Measurements from ENCODE around the gene TRIM8.
A peak's percentile ranks its signal among the peaks of the same experiment; 100 is the strongest.

The TRIM8 gene

DNA sequence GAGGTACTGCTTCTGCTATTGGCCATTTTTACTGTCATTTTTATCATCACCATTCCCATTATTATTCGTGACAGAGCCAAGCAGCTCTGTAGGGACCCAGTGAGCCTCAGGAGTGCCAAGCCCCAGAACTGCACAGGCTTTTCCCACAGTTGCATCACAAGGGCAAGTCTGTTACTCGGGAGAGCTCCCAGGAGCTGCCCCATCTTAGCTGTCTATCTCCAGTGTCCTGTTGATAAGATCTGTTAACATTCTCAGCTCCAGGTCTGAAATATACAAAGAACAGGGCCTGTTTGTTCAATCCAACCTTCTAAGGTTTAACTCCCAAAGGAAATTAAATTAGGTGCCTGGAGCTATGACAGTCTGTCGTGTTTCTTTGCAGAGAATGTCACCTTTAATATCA is 20.2 kb upstream of the TRIM8 start:
- Histone ChIP-seq H3K9ac (ENCODE audit: low read depth in 1 of 2, low read length in 2 of 2) (no peak overlapping the region), H3K27ac (ENCODE audit: low read depth, low read length) (no peak overlapping the region), H3K27me3 (ENCODE audit: control insufficient read depth in 1 of 2, insufficient read depth in 2 of 2, low read length in 2 of 2) (no peaks in the 10 kb centered on the region), H3K4me1 (ENCODE audit: control insufficient read depth in 1 of 2, insufficient read depth in 2 of 2, low read length in 2 of 2) (peaks cover 27 to 34% of the 10 kb centered on the region in 2 donors), H3K9me3 (ENCODE audit: control insufficient read depth in 1 of 2, low read length in 2 of 2) (no peaks in the 10 kb centered on the region), H3K36me3 (ENCODE audit: control insufficient read depth in 1 of 2, insufficient read depth in 2 of 2, low read length in 2 of 2) (peaks cover 0 to 8% of the 10 kb centered on the region in 2 donors), H3K4me3 (ENCODE audit: low read depth in 1 of 2, low read length in 2 of 2) (no peak overlapping the region)

DNA sequence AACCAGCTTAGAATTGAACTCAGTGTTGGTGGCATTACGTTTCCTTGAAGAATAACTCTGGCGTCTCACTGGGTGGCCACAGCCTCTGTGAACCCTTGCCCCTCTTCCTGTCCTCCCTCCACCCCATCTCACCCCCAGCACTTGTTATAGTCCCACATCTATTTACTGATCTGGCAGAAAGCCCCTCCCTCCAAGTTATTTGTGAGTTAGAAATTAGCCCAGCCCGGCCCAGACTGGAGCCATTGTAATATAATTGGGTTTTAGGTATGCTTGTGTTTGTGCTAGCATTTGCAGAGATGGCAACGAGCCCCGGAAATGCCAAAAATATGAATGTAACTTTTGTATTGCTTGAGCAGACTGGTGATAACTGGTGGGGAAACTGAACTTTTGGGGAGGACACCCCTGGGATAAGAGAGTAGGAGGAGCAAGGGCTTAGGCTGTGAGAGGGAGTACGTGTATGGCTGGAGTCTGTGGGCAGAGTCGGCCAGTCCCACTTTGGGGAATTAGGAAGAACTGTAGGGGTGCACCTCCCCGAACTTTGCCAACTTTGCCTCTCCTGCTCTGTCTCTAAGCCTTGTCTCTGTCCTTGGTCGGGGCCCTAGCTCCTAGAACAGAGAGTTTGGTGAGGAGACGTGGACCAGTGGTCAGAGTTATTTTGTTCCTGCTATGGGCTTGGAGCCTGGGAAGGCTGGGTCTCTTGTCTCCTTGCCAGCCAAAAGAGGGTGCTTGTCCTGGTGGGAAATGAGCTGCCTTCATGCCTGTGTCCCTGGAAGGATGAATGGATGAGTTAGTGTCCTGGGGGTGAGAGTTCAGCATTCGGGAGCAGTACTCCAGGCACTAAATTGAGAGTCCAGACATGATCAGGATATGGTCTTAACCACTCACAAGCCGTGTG is 19.3 kb upstream of the TRIM8 start:
- no peak overlapping the region for H3K27ac ChIP-seq (ENCODE audit: low read depth, low read length)
- no peaks in the 10 kb centered on the region for H3K27me3 ChIP-seq (ENCODE audit: control insufficient read depth in 1 of 2, insufficient read depth in 2 of 2, low read length in 2 of 2)
- peaks cover 18 to 25% of the 10 kb centered on the region in 2 donors for H3K4me1 ChIP-seq (ENCODE audit: control insufficient read depth in 1 of 2, insufficient read depth in 2 of 2, low read length in 2 of 2)
- no peaks in the 10 kb centered on the region for H3K9me3 ChIP-seq (ENCODE audit: control insufficient read depth in 1 of 2, low read length in 2 of 2)
- no peak overlapping the region for H3K4me3 ChIP-seq (ENCODE audit: low read depth in 1 of 2, low read length in 2 of 2)
- peaks cover 0 to 8% of the 10 kb centered on the region in 2 donors for H3K36me3 ChIP-seq (ENCODE audit: control insufficient read depth in 1 of 2, insufficient read depth in 2 of 2, low read length in 2 of 2)
- no peak overlapping the region for H3K9ac ChIP-seq (ENCODE audit: low read depth in 1 of 2, low read length in 2 of 2)

DNA sequence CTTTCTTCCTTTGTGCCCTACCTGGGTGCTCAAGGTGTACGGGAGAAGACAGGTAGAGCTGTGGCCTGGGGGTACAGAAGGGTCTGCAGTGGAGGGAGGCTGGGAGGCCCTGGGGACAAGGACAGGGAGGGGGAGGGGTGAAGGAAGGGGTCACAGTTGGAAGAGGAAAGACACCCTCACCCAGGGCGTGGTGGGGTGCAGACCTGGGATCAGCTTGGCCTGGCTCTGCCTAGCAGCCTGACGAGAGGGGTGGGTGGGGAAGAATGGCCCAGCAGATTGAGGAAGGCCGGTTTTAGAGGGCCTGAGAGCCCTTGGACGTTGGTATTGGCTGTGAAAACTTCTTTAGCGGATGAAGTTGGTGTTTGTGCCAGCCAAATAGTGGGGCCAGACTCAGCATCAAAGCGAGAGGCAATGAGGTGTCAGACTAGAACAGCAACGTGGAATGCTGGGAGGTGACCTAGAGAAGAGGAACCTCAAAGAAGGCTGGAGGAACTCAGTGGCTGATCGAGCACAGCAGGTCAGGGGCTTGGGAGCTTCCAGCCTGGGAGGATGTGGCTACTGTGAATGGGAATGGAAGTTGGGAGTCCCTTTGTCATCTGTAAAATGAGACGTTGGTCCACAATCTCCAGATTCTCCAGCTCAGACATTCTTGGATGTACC is 18.1 kb upstream of the TRIM8 start:
- H3K36me3 ChIP-seq (ENCODE audit: control insufficient read depth in 1 of 2, insufficient read depth in 2 of 2, low read length in 2 of 2): peaks cover 0 to 8% of the 10 kb centered on the region in 2 donors
- H3K4me3 ChIP-seq (ENCODE audit: low read depth in 1 of 2, low read length in 2 of 2): no peak overlapping the region
- no peak overlapping the region for H3K9ac ChIP-seq (ENCODE audit: low read depth in 1 of 2, low read length in 2 of 2)
- peaks cover 9 to 13% of the 10 kb centered on the region in 2 donors for H3K4me1 ChIP-seq (ENCODE audit: control insufficient read depth in 1 of 2, insufficient read depth in 2 of 2, low read length in 2 of 2)
- no peak overlapping the region for H3K27ac ChIP-seq (ENCODE audit: low read depth, low read length)
- H3K9me3 ChIP-seq (ENCODE audit: control insufficient read depth in 1 of 2, low read length in 2 of 2): no peaks in the 10 kb centered on the region
- no peaks in the 10 kb centered on the region for H3K27me3 ChIP-seq (ENCODE audit: control insufficient read depth in 1 of 2, insufficient read depth in 2 of 2, low read length in 2 of 2)

DNA sequence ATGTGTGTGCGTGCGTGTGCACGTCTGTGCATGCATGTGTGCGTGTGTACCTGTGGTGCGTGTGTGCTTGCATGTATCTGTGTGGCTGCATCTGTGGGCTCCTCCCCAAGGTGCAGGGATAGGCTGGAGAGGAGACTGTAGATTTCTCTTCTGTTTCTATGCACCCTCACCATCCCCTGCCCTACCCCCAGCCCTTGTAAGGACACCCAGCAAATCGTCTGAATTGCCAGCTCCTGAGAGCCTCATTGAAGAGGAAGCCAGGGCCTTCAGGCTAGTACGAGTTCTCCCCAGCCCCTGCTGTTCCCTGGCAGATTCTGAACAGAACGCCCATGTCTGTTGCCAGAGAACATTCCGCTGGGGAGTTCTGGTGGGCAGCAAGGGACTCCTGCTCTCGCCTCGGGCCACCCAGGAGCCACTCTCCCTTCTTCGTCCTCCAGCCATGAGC is 17.0 kb upstream of the TRIM8 start:
- peaks cover 7 to 9% of the 10 kb centered on the region in 2 donors for H3K4me1 ChIP-seq (ENCODE audit: control insufficient read depth in 1 of 2, insufficient read depth in 2 of 2, low read length in 2 of 2)
- H3K36me3 ChIP-seq (ENCODE audit: control insufficient read depth in 1 of 2, insufficient read depth in 2 of 2, low read length in 2 of 2): peaks cover 0 to 9% of the 10 kb centered on the region in 2 donors
- H3K9ac ChIP-seq (ENCODE audit: low read depth in 1 of 2, low read length in 2 of 2): no peak overlapping the region
- H3K9me3 ChIP-seq (ENCODE audit: control insufficient read depth in 1 of 2, low read length in 2 of 2): no peaks in the 10 kb centered on the region
- H3K27ac ChIP-seq (ENCODE audit: low read depth, low read length): peak overlapping the region; percentile 74
- no peak overlapping the region for H3K4me3 ChIP-seq (ENCODE audit: low read depth in 1 of 2, low read length in 2 of 2)
- no peaks in the 10 kb centered on the region for H3K27me3 ChIP-seq (ENCODE audit: control insufficient read depth in 1 of 2, insufficient read depth in 2 of 2, low read length in 2 of 2)

DNA sequence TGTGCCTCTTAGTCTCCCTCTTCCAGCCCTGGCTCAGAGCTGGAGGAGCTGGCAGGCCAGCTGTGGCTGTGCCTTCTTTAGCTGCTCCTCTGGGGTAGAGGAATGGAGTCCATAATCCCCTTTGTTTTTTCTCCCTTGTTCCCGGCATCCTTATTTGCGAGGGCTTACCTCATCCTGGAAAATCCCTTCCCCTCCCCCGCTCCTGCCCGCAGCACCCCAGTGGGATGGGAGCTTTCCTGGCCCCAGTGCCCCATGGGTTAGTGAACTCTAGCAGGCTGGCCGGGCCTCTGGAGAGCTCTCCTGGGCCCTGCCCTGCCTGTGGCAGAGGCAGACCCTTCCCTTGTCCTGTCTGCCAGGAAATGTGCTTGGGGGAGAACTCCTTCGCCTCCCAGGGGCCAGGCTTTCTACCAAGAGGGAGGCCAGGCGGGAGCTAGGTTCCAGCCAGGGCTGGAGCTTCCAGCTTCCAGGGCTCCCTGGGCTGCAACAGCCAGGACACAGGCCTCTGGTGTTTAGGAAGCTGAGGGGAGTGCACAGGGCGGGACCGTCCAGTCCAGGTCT is 16.5 kb upstream of the TRIM8 start:
- H3K9ac ChIP-seq (ENCODE audit: low read depth in 1 of 2, low read length in 2 of 2): peak overlapping the region in 1 of 2 donors; percentile 21
- H3K9me3 ChIP-seq (ENCODE audit: control insufficient read depth in 1 of 2, low read length in 2 of 2): no peaks in the 10 kb centered on the region
- peaks cover 0 to 9% of the 10 kb centered on the region in 2 donors for H3K36me3 ChIP-seq (ENCODE audit: control insufficient read depth in 1 of 2, insufficient read depth in 2 of 2, low read length in 2 of 2)
- peak overlapping the region; percentile 74 for H3K27ac ChIP-seq (ENCODE audit: low read depth, low read length)
- peaks cover 9 to 11% of the 10 kb centered on the region in 2 donors for H3K4me1 ChIP-seq (ENCODE audit: control insufficient read depth in 1 of 2, insufficient read depth in 2 of 2, low read length in 2 of 2)
- no peaks in the 10 kb centered on the region for H3K27me3 ChIP-seq (ENCODE audit: control insufficient read depth in 1 of 2, insufficient read depth in 2 of 2, low read length in 2 of 2)
- no peak overlapping the region for H3K4me3 ChIP-seq (ENCODE audit: low read depth in 1 of 2, low read length in 2 of 2)

DNA sequence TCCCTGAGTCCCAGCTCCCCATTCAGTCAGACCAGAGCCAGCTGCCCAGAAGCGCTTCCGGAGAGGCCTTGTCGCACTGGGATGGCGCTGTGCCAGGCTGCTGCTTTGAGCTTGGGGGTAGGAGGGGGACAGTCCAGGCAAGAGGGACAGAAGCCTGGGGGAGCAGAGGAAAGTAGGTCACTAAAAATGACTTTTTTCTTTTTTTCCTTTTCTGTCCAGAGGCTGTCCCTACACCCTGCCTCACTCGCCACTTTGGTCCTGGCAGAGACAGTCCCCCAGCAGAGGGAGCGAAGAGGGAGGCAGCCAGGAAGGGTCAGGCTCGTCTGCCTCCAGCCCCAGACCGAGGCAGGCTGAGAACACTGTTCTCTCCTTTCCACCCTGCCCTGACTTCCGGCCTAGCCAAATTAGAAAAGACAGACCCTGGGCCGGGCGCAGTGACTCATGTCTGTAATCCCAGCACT is 15.8 kb upstream of the TRIM8 start:
- Histone ChIP-seq H3K9me3 (ENCODE audit: control insufficient read depth in 1 of 2, low read length in 2 of 2) (no peaks in the 10 kb centered on the region), H3K27ac (ENCODE audit: low read depth, low read length) (peak overlapping the region; percentile 55), H3K36me3 (ENCODE audit: control insufficient read depth in 1 of 2, insufficient read depth in 2 of 2, low read length in 2 of 2) (peaks cover 0 to 9% of the 10 kb centered on the region in 2 donors), H3K4me3 (ENCODE audit: low read depth in 1 of 2, low read length in 2 of 2) (no peak overlapping the region), H3K27me3 (ENCODE audit: control insufficient read depth in 1 of 2, insufficient read depth in 2 of 2, low read length in 2 of 2) (no peaks in the 10 kb centered on the region), H3K4me1 (ENCODE audit: control insufficient read depth in 1 of 2, insufficient read depth in 2 of 2, low read length in 2 of 2) (peaks cover 9 to 17% of the 10 kb centered on the region in 2 donors), H3K9ac (ENCODE audit: low read depth in 1 of 2, low read length in 2 of 2) (peak overlapping the region in 1 of 2 donors; percentile 21)

DNA sequence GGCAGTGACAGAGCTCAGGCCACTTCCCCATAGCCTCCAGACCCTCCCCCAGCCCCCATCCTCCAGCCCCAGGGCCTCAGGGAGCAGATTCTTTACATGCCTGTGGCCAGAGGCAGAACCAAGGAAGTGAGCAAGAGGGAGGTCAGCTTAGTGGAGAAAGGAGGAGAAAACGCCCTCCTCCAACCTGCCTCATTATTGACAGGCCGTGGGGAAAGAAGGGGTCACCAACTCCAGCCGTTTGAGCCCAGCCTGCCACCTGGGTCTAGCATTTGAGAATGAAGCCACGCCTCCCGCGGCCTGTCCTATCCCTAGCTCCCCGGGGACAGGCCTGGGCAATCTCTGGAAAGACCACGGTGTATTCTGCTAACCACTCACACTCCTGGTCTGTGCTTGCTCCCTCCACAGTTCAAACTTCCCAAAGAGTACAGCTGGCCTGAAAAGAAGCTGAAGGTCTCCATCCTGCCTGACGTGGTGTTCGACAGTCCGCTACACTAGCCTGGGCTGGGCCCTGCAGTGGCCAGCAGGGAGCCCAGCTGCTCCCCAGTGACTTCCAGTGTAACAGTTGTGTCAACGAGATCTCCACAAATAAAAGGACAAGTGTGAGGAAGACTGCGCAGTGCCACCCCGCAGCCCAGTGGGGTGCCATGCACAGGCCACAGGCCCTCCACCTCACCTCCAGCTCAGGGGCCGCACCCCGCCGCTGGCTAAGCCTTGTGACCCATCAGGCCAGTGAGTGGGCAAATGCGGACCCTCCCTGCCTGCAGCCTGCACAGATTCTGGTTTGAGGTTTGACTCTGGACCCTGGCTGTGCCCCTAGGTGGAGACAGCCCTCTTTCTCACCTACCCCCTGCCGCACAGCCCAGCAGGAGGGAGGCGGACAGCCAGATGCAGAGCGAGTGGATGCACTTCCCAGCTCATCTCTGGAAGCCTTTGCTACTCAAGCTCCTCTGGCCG is 14.3 kb upstream of the TRIM8 start:
- Histone ChIP-seq H3K4me1 (ENCODE audit: control insufficient read depth in 1 of 2, insufficient read depth in 2 of 2, low read length in 2 of 2) (peaks cover 10 to 20% of the 10 kb centered on the region in 2 donors), H3K9me3 (ENCODE audit: control insufficient read depth in 1 of 2, low read length in 2 of 2) (no peaks in the 10 kb centered on the region), H3K27ac (ENCODE audit: low read depth, low read length) (peak overlapping the region; percentile 17), H3K9ac (ENCODE audit: low read depth in 1 of 2, low read length in 2 of 2) (no peak overlapping the region), H3K36me3 (ENCODE audit: control insufficient read depth in 1 of 2, insufficient read depth in 2 of 2, low read length in 2 of 2) (peaks cover 0 to 9% of the 10 kb centered on the region in 2 donors), H3K27me3 (ENCODE audit: control insufficient read depth in 1 of 2, insufficient read depth in 2 of 2, low read length in 2 of 2) (no peaks in the 10 kb centered on the region), H3K4me3 (ENCODE audit: low read depth in 1 of 2, low read length in 2 of 2) (no peak overlapping the region)

DNA sequence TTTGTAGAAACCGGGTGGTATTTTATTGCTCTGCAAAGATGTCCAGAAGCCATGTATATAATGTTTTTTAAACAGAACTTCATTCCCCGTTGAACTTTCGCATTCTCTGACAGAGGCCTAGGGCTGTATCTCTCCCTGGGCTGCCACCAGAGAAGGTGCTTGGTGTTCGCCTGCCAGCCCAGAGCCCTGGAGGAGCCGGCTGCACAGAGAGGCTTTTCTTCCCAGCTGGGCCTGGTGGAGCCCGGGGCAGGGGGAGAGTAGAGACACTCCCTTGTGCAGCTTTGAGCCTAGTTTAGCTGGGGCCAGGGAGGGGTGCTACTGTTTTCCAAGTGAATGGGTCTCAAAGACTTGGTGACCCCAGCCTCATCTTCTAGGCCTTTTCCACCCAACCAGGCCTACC is 13.6 kb upstream of the TRIM8 start:
- peaks cover 0 to 9% of the 10 kb centered on the region in 2 donors for H3K36me3 ChIP-seq (ENCODE audit: control insufficient read depth in 1 of 2, insufficient read depth in 2 of 2, low read length in 2 of 2)
- H3K9ac ChIP-seq (ENCODE audit: low read depth in 1 of 2, low read length in 2 of 2): no peak overlapping the region
- H3K27me3 ChIP-seq (ENCODE audit: control insufficient read depth in 1 of 2, insufficient read depth in 2 of 2, low read length in 2 of 2): no peaks in the 10 kb centered on the region
- H3K9me3 ChIP-seq (ENCODE audit: control insufficient read depth in 1 of 2, low read length in 2 of 2): no peaks in the 10 kb centered on the region
- peaks cover 13 to 20% of the 10 kb centered on the region in 2 donors for H3K4me1 ChIP-seq (ENCODE audit: control insufficient read depth in 1 of 2, insufficient read depth in 2 of 2, low read length in 2 of 2)
- no peak overlapping the region for H3K27ac ChIP-seq (ENCODE audit: low read depth, low read length)
- H3K4me3 ChIP-seq (ENCODE audit: low read depth in 1 of 2, low read length in 2 of 2): no peak overlapping the region

DNA sequence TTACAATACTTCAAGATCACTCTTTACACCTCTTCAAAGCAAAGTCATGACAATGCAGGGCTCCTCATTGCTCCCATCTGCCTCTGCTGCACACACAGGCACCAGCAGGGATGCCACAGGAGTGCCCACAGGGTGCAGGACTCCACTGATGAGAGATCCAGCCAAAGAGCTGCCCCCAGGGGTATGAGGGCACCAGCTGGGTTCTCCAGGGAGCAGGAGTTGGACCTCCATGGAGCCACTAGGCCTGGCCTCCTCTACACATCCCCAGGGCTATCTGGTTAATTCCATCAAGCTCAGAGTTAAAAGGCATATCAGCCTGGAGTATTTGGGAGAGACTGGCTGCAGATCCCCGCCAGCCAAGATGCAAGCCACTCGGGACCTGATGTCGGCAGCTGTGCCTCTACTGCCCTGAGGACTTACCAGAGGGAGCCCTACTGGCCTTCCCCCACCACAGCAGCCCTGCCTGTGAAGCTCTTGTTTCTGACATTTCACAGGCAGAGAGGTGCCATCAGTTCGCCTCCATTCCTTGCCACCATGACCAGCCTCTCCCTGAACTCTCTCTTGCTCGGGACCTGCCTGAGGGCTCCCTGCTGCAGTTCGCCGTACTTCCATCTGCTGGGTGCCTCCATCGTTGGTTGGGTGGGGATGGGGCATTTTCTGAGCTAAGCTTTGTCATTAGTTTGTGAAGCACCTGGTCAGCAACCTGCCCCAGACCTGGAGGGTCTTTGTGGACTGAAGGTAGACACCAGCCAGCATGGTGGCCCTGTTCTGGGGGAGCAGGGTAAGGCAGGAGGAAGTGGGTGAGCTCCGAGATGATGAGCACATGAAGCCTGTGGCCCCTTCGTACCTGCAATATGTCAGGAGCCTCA is 12.5 kb upstream of the TRIM8 start:
- H3K36me3 ChIP-seq (ENCODE audit: control insufficient read depth in 1 of 2, insufficient read depth in 2 of 2, low read length in 2 of 2): peaks cover 0 to 9% of the 10 kb centered on the region in 2 donors
- no peaks in the 10 kb centered on the region for H3K27me3 ChIP-seq (ENCODE audit: control insufficient read depth in 1 of 2, insufficient read depth in 2 of 2, low read length in 2 of 2)
- no peak overlapping the region for H3K9ac ChIP-seq (ENCODE audit: low read depth in 1 of 2, low read length in 2 of 2)
- H3K9me3 ChIP-seq (ENCODE audit: control insufficient read depth in 1 of 2, low read length in 2 of 2): no peaks in the 10 kb centered on the region
- peaks cover 13 to 20% of the 10 kb centered on the region in 2 donors for H3K4me1 ChIP-seq (ENCODE audit: control insufficient read depth in 1 of 2, insufficient read depth in 2 of 2, low read length in 2 of 2)
- H3K27ac ChIP-seq (ENCODE audit: low read depth, low read length): no peak overlapping the region
- H3K4me3 ChIP-seq (ENCODE audit: low read depth in 1 of 2, low read length in 2 of 2): no peak overlapping the region

All from duodenal mucosa (tissue), 2 donors.